Gastrocnemius medialis (tissue), 4 donors: ENCODE measurements around the gene ATP6V0E1. TPM values are rescaled to one million over a fixed set of nuclear protein-coding genes. Genes with fewer than 3 reads are reported as not detected.

Experiments
- ATAC-seq, 2 donors: fragments of 150-250 bp; one replicate each; pipeline ENCODE4 v1.9.1; 2016
- DNase-seq, 2 donors: peaks; one replicate each; pipeline ENCODE4 v3.0.0-alpha.2; 2019
- H3K27ac ChIP-seq, 4 donors: fragments of 200-600 bp; sonication (generic); 1 replicate in 1 of 4; 2 replicates in 3 of 4; pipeline ENCODE4 v1.5.1; 2016 to 2018; ENCODE audit warnings: mild to moderate bottlenecking in 2 of 4, moderate library complexity in 1 of 4
- H3K27me3 ChIP-seq, 3 donors: fragments of 200-600 bp; sonication (generic) in 2 of 3; 1 replicate in 1 of 3; 2 replicates in 2 of 3; pipeline versions ENCODE4 v1.5.1 to v1.6.0; 2016 to 2019; ENCODE audit warnings: mild to moderate bottlenecking in 1 of 3, moderate library complexity in 1 of 3
- H3K36me3 ChIP-seq, 2 donors: fragments of 200-600 bp; sonication (generic) in 1 of 2; one replicate each; pipeline ENCODE4 v1.5.1; 2017 to 2018
- H3K4me1 ChIP-seq, 2 donors: fragments of 200-600 bp; sonication (generic) in 1 of 2; one replicate each; pipeline ENCODE4 v1.5.1; 2016 to 2017; ENCODE audit warnings: mild to moderate bottlenecking in 2 of 2
- H3K4me3 ChIP-seq, 4 donors: fragments of 200-600 bp; sonication (generic) in 3 of 4; 1 replicate in 1 of 4; 2 replicates in 3 of 4; pipeline ENCODE4 v1.5.1; 2016 to 2019; ENCODE audit warnings: mild to moderate bottlenecking in 2 of 4
- H3K9me3 ChIP-seq, 3 donors: fragments of 200-600 bp; sonication (generic) in 2 of 3; 1 replicate in 1 of 3; 2 replicates in 2 of 3; pipeline ENCODE4 v1.5.1; 2016 to 2019
- CTCF ChIP-seq, 5 experiments: fragments of 450-650 bp in 3 of 5; fragments of 200-600 bp in 2 of 5; sonication (generic) in 2 of 5; IDR thresholded peaks in 4 of 5; conservative IDR thresholded peaks in 1 of 5; 1 replicate in 4 of 5; 2 replicates in 1 of 5; pipeline ENCODE4 v1.5.1; 2016 to 2019; ENCODE audit warnings: antibody characterized with exemption in 5 of 5, mild to moderate bottlenecking in 3 of 5, moderate library complexity in 3 of 5
- POLR2A ChIP-seq, 2 donors: fragments of 450-650 bp; IDR thresholded peaks; one replicate each; pipeline ENCODE4 v1.6.1; 2017; ENCODE audit warnings: antibody characterized with exemption in 2 of 2, mild to moderate bottlenecking in 2 of 2, moderate library complexity in 2 of 2
- in situ Hi-C, 4 donors: fragments of 200-750 bp; cut with MboI; loops; one replicate each; pipeline versions ENCODE4 v1.15.0 to v1.8.0; 2017; ENCODE audit warnings: low sequenced_read_pairs in 4 of 4
- intact Hi-C: fragments of 100-400 bp; cut with DNase I; formaldehyde crosslinking; loops from one replicate; pipeline ENCODE4 v1.15.1; 2023; ENCODE audit warnings: low total_unique reads
- total RNA-seq, 4 donors: library from RNA; depleted of rRNA; stranded (reverse); fragments of >200 nt; gene quantifications; one replicate each; pipeline versions ENCODE4 v1.1.0 to v1.2.3, GENCODE V29; 2016

ATP6V0E1 gene
- total RNA-seq, 4 donors from 2014 or later, result 101 to 183 (median 164) TPM

GRCh38 chr5:172946146-172946545 lies 37.4 kb upstream of the ATP6V0E1 start:
- intact Hi-C loops, result no loop called here
- Histone ChIP-seq H3K4me3 (no peak overlapping the region), H3K27me3 (no peaks in the 10 kb centered on the region), H3K36me3 (no peaks in the 10 kb centered on the region), H3K4me1 (no peaks in the 10 kb centered on the region), H3K9me3 (no peaks in the 10 kb centered on the region), H3K27ac (no peak overlapping the region)
- no peak for TF ChIP-seq POLR2A (IDR thresholded peaks at IDR 0.05)
- TF ChIP-seq CTCF (IDR thresholded peaks at IDR 0.05 in 4 of 5, conservative IDR thresholded peaks at IDR 0.05 in 1 of 5), result no peak
- ATAC-seq, result no peak
- in situ Hi-C loops, result loop anchor here in 3 of 4 donors (10.0 to 25.0 kb wide), 2 partner anchors 481 to 484 kb away; partner anchors contain the start of gene SH3PXD2B (in 2 of the 3)
- no peak for DNase-seq

- ATAC-seq, result no peak
- H3K4me1 ChIP-seq, result no peaks in the 10 kb centered on the region
- no peak overlapping the region for H3K27ac ChIP-seq
- TF ChIP-seq CTCF (IDR thresholded peaks at IDR 0.05 in 4 of 5, conservative IDR thresholded peaks at IDR 0.05 in 1 of 5), result no peak
- no peaks in the 10 kb centered on the region for H3K36me3 ChIP-seq
- in situ Hi-C loops, result loop anchor here in 3 of 4 donors (10.0 to 25.0 kb wide), 2 partner anchors 485 to 487 kb away; partner anchors contain the start of gene SH3PXD2B (in 2 of the 3)
- no peak for DNase-seq
- H3K9me3 ChIP-seq, result no peaks in the 10 kb centered on the region
- H3K4me3 ChIP-seq, result no peak overlapping the region
- intact Hi-C loops, result no loop called here
- H3K27me3 ChIP-seq, result no peaks in the 10 kb centered on the region
These were observed 34.1 kb upstream of the ATP6V0E1 start for GRCh38 chr5:172949426-172949825.

GRCh38 chr5:172950176-172950965 lies 33.2 kb upstream of the ATP6V0E1 start:
- ATAC-seq (no peak), DNase-seq (no peak)
- intact Hi-C loops, result no loop called here
- no peak overlapping the region for H3K4me3 ChIP-seq
- no peaks in the 10 kb centered on the region for H3K36me3 ChIP-seq
- H3K27ac ChIP-seq, result no peak overlapping the region
- no peaks in the 10 kb centered on the region for H3K4me1 ChIP-seq
- H3K9me3 ChIP-seq, result no peaks in the 10 kb centered on the region
- no peak for TF ChIP-seq POLR2A (IDR thresholded peaks at IDR 0.05)
- no peak for TF ChIP-seq CTCF (IDR thresholded peaks at IDR 0.05 in 4 of 5, conservative IDR thresholded peaks at IDR 0.05 in 1 of 5)
- H3K27me3 ChIP-seq, result no peaks in the 10 kb centered on the region
- in situ Hi-C loops, result no loop called here

GRCh38 chr5:172951371-172952033 lies 32.1 kb upstream of the ATP6V0E1 start:
- no peaks in the 10 kb centered on the region for H3K9me3 ChIP-seq
- in situ Hi-C loops (no loop called here), intact Hi-C loops (no loop called here)
- no peaks in the 10 kb centered on the region for H3K36me3 ChIP-seq
- ATAC-seq, result no peak
- no peak for DNase-seq
- H3K4me1 ChIP-seq, result no peaks in the 10 kb centered on the region
- TF ChIP-seq CTCF (IDR thresholded peaks at IDR 0.05 in 4 of 5, conservative IDR thresholded peaks at IDR 0.05 in 1 of 5), result no peak
- TF ChIP-seq POLR2A (IDR thresholded peaks at IDR 0.05), result no peak
- no peak overlapping the region for H3K27ac ChIP-seq
- no peak overlapping the region for H3K4me3 ChIP-seq
- H3K27me3 ChIP-seq, result no peaks in the 10 kb centered on the region
